Muscle of back (tissue), 11 donors: ENCODE results near the gene FBXO27. TPM values are rescaled to one million over a fixed set of nuclear protein-coding genes. Genes with fewer than 3 reads are reported as not detected.
"Not testable (repeated sequence)": the region's sequence is repeated elsewhere in the genome, so short reads cannot be mapped to it uniquely, and the experiment has no call there.

Experiments
- DNase-seq, 3 donors: peaks; one replicate each; pipeline versions ENCODE4 v3.0.0 to v3.0.0-alpha.2; 2013
- polyA plus RNA-seq, 10 donors: library from polyadenylated mRNA; unstranded; fragments of 120-200 nt; gene quantifications; one replicate each; pipeline ENCODE4 v1.2.1, GENCODE V29; 2013; ENCODE audit not compliant: insufficient read length in 10 of 10

FBXO27 gene
- polyA plus RNA-seq, 10 donors = 1.3 to 4.7 (median 2.3) TPM

- no peak for DNase-seq
Observed at GRCh38 chr19:39045506-39045905, 13.2 kb upstream of the FBXO27 start.

GRCh38 chr19:39038098-39038497 is 5.7 kb upstream of the FBXO27 start:
- no peak for DNase-seq

DNA sequence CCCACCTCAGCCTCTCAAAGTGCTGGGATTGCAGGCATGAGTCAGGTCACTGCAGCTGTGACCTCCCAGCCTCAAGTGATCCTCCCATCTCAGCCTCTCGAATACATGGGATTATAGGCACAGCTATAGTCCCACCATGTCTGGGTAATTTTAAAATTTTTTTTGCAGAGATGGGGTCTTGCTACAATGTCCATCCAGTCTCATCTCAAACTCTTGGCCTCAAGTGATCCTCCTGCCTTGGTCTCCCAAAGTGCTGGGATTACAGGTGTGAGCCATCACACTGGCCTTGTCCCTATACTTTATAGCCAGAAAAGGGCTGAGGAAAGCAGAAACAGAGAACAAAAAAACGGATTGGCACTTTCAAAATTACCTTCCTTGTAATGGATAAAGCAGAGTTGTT is 4.8 kb upstream of the FBXO27 start:
- DNase-seq = no peak

DNA sequence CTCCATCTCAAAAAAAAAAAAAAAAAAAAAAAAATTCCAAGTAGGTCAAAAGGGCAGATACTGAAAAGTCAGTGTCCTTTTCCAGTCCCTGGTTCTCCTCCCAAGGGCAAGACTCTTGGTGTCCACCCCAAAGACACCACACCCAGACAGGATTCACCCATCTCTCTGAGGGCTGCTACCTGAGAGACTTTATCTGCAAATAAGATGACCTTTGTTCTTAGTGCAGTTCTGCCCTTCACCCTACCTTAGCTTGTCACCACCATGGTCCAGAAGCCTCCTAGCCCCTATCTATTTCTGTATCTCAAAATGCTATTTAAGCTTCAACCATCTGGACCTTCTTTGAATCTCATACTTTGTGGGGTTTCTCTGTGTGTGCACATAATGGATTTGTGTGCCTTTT is 4.2 kb upstream of the FBXO27 start:
- no peak for DNase-seq

- peak; percentile 23 to 52 (median 34) for DNase-seq
Observed at GRCh38 chr19:39031368-39032062, 834 bp downstream of the FBXO27 start.

- no peak for DNase-seq
Observed at GRCh38 chr19:39030854-39031367, 1.4 kb downstream of the FBXO27 start.

GRCh38 chr19:39024875-39025641 is 7.3 kb downstream of the FBXO27 start:
- no peak for DNase-seq

DNA sequence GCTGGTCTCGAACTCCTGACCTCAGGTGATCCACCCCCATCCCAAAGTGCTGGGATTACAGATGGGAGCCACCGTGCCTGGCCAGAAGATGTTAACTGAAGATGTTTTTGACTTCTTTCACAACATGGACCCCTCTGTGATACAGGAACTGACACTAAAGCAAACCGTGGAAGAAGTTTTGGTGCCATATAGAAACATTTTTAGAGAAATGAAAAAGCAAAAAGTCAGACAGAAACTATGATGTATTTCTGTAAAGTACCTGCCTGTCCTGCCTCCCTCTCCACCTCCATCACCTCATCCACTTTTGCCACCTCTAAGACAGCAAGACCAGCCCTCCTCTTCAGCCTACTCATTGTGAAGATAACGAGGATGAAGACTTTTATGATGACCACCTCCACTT is 11.3 kb downstream of the FBXO27 start:
- DNase-seq = no peak

GRCh38 chr19:39017646-39018045 is 14.7 kb downstream of the FBXO27 start:
- no peak for DNase-seq

GRCh38 chr19:39017026-39017425 is 15.3 kb downstream of the FBXO27 start:
- DNase-seq = peak in 2 of 3 donors; percentile 46 to 66

- DNase-seq = no peak
Observed at GRCh38 chr19:39014037-39014436, 18.3 kb downstream of the FBXO27 start.

DNA sequence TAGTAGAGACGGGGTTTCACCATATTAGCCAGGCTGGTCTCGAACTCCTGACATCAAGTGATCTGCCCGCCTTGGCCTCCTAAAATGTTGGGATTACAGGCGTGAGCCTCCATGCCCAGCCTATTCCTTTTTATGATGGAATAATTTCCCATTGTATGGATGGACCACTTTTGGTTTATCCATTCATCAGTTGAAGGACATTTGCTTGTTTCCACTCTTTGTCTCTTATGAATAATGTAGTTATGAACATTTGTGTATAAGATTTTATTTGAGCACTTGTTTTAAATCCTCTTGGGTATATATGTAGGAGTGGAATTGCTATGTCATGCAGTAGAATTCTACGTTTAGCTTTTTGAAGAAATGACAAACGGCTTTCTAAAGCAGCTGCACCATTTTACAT is 23.3 kb downstream of the FBXO27 start:
- no peak for DNase-seq

GRCh38 chr19:39008137-39008536 is 24.2 kb downstream of the FBXO27 start:
- no peak for DNase-seq

- no peak for DNase-seq
Observed at GRCh38 chr19:39007096-39007495, 25.3 kb downstream of the FBXO27 start.

- no peak for DNase-seq
Observed at GRCh38 chr19:39004403-39004802, 27.9 kb downstream of the FBXO27 start.

DNA sequence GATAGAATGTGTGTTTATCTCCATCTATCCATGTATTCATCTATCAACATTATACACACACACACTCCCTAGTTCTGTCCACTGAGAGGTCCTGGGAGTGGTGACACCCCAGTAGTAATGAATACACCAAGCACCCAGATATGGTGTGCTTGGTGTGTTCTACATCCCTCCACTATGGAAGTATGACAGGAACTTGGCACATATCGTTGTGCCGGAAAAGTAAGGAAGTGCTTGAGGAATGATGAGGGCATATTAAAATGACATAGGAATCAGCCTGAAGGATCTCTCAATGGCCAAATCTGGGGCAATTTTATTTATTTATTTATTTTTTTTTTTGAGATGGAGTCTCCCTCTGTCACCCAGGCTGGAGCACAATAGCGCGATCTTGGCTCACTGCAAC is 28.6 kb downstream of the FBXO27 start:
- no peak for DNase-seq

DNA sequence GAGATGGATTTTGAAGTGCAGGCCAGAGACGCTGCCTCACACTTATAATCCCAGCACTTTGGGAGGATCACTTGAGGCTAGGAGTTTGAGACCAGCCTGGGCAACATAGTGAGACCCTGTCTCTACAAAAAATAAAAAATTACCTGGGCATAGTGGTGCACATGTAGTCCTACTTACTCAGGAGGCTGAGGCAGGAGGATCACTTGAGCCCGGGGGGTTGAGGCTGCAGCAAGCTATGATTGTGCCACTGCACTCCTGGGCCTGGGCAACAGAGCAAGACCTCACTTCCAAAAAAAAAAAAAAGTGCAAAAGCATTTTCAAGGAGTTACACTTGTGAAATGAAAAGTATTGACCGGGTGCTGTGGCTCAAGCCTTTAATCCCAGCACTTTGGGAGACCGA is 29.2 kb downstream of the FBXO27 start:
- DNase-seq = no peak

- DNase-seq = no peak
Observed at GRCh38 chr19:39001041-39001440, 31.3 kb downstream of the FBXO27 start.

- not testable (repeated sequence) for DNase-seq
Observed at GRCh38 chr19:38997576-38997975, 34.8 kb downstream of the FBXO27 start.

DNA sequence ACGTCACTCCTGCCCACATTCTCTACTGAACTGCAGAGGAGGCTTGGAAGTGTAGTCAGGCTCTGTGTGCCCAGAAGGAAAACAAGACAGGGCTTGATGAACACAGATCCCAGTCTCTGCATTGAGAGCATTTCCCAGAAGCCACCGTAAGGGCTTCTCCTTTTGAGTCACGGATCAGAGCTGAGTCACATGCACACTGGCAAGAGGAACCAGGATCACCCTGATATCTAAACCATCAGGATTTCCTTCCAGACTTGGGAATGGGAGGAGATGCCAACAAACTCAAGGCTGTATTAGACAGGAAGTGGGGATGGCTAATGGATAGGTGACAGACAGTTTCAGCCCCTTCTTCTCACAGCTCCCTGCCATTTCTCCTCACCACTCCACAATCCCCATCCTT is 39.1 kb downstream of the FBXO27 start:
- peak in 1 of 3 donors; percentile 19 for DNase-seq

- peak in 1 of 3 donors; percentile 4 for DNase-seq
Observed at GRCh38 chr19:38990949-38991697, 41.2 kb downstream of the FBXO27 start.

DNA sequence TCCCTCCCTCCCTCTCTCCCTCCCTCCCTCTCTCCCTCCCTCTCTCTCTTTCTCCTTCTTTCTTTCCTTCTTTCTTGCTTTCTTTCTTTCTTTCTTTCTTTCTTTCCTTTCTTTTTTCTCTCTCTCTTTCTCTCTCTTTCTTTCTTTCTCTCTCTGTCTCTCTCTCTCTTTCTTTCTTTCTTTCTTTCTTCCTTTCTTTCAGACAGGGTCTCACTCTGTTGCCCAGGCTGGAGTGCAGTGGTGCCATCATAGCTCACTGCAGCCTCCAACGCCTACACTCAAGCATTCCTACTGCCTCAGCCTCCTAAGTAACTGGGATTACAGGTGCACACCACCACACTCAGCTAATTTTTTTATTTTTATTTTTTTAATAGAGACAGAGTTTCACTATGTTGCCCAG is 42.7 kb downstream of the FBXO27 start:
- not testable (repeated sequence) for DNase-seq
